Stimulated activated CD8-positive, alpha-beta memory T cell treated with anti-CD3 and anti-CD28 coated beads, Interleukin-15, amount 100 ng/mL, for 4 hours (primary cell): Measurements from ENCODE around the gene KIAA1671.

Source experiments
- DNase-seq, 2 donors: peaks; one replicate each; pipeline ENCODE4 v3.0.0-alpha.2; 2020; ENCODE audit warnings: low read depth in 2 of 2

Gene KIAA1671

GRCh38 chr22:25114369-25115362 is 162.2 kb downstream of the KIAA1671 start:
- no peak for DNase-seq

GRCh38 chr22:25119609-25120008 is 167.1 kb downstream of the KIAA1671 start:
- no peak for DNase-seq

- no peak for DNase-seq
Measured at GRCh38 chr22:25120093-25120561, 167.6 kb downstream of the KIAA1671 start.

- DNase-seq: no peak
Measured at GRCh38 chr22:25120761-25121212, 168.3 kb downstream of the KIAA1671 start.

- no peak for DNase-seq
Measured at GRCh38 chr22:25122136-25122764, 169.7 kb downstream of the KIAA1671 start.

- no peak for DNase-seq
Measured at GRCh38 chr22:25123677-25124076, 171.2 kb downstream of the KIAA1671 start.

- DNase-seq: no peak
Measured at GRCh38 chr22:25125693-25126357, 173.3 kb downstream of the KIAA1671 start.

GRCh38 chr22:25126510-25126909 is 174.0 kb downstream of the KIAA1671 start:
- DNase-seq: no peak

GRCh38 chr22:25127318-25127717 is 174.8 kb downstream of the KIAA1671 start:
- DNase-seq: no peak

GRCh38 chr22:25130462-25130861 is 177.9 kb downstream of the KIAA1671 start:
- no peak for DNase-seq

- no peak for DNase-seq
Measured at GRCh38 chr22:25131198-25131887, 178.8 kb downstream of the KIAA1671 start.

GRCh38 chr22:25134028-25134427 is 181.5 kb downstream of the KIAA1671 start:
- no peak for DNase-seq

- DNase-seq: no peak
Measured at GRCh38 chr22:25134451-25134850, 181.9 kb downstream of the KIAA1671 start.

- no peak for DNase-seq
Measured at GRCh38 chr22:25136953-25137576, 184.5 kb downstream of the KIAA1671 start.

GRCh38 chr22:25137577-25138525 is 185.3 kb downstream of the KIAA1671 start:
- no peak for DNase-seq

- DNase-seq: no peak
Measured at GRCh38 chr22:25139062-25139461, 186.5 kb downstream of the KIAA1671 start.

GRCh38 chr22:25142102-25142501 is 189.6 kb downstream of the KIAA1671 start:
- no peak for DNase-seq

GRCh38 chr22:25143156-25144076 is 190.9 kb downstream of the KIAA1671 start:
- DNase-seq: no peak

- no peak for DNase-seq
Measured at GRCh38 chr22:25144522-25144921, 192.0 kb downstream of the KIAA1671 start.
